Stimulated activated naive CD8-positive, alpha-beta T cell treated with anti-CD3 and anti-CD28 coated beads, Interleukin-15, amount 100 ng/mL, for 72 hours (primary cell): ENCODE data around the gene INTS1.
A peak's percentile ranks its signal among the peaks of the same experiment; 100 is the strongest.

Experiments used
- ATAC-seq: fragments of 150-1000 bp; cut with Tn5 transposase; 2 replicates; pipeline ENCODE4 v1.10.0; 2021; ENCODE audit warnings: mild to moderate bottlenecking, moderate library complexity
- DNase-seq, 2 donors: peaks; one replicate each; pipeline ENCODE4 v3.0.0; 2021 to 2022
- H3K27ac Mint-ChIP-seq, 2 donors: one replicate each; pipeline ENCODE4 v1.8.0; 2022; ENCODE audit warnings: mild to moderate bottlenecking in 2 of 2, mixed read lengths in 2 of 2, moderate library complexity in 2 of 2
- H3K27me3 Mint-ChIP-seq: one replicate; pipeline ENCODE4 v1.8.0; 2022; ENCODE audit warnings: mixed read lengths
- H3K4me1 Mint-ChIP-seq: one replicate; pipeline ENCODE4 v1.8.0; 2022; ENCODE audit warnings: mild to moderate bottlenecking, mixed read lengths
- H3K4me3 Mint-ChIP-seq, 2 donors: one replicate each; pipeline ENCODE4 v1.8.0; 2022; ENCODE audit warnings: mild to moderate bottlenecking in 2 of 2, mixed read lengths in 2 of 2, moderate library complexity in 1 of 2
- H3K9me3 Mint-ChIP-seq, 2 donors: one replicate each; pipeline ENCODE4 v1.8.0; 2022; ENCODE audit warnings: mixed read lengths in 2 of 2

INTS1 gene

GRCh38 chr7:1493571-1493970, 10.6 kb downstream of the INTS1 start:
- Mint-ChIP-seq H3K27me3 (no peaks in the 10 kb centered on the region), H3K27ac (no peak overlapping the region), H3K4me1 (no peaks in the 10 kb centered on the region), H3K9me3 (no peaks in the 10 kb centered on the region), H3K4me3 (no peak overlapping the region)
- DNase-seq (no peak), ATAC-seq (no peak)

- no peak overlapping the region for H3K27ac Mint-ChIP-seq
- H3K4me1 Mint-ChIP-seq = no peaks in the 10 kb centered on the region
- DNase-seq (no peak), ATAC-seq (peak; percentile 10)
- H3K4me3 Mint-ChIP-seq = no peak overlapping the region
- H3K27me3 Mint-ChIP-seq = no peaks in the 10 kb centered on the region
- H3K9me3 Mint-ChIP-seq = no peaks in the 10 kb centered on the region
Observed at GRCh38 chr7:1493129-1493528, 11.1 kb downstream of the INTS1 start.

- Mint-ChIP-seq H3K27me3 (no peaks in the 10 kb centered on the region), H3K4me1 (no peaks in the 10 kb centered on the region), H3K4me3 (no peak overlapping the region), H3K9me3 (no peaks in the 10 kb centered on the region), H3K27ac (no peak overlapping the region)
- DNase-seq (no peak), ATAC-seq (peak; percentile 67)
Observed at GRCh38 chr7:1492640-1493039, 11.5 kb downstream of the INTS1 start.

- no peaks in the 10 kb centered on the region for H3K9me3 Mint-ChIP-seq
- H3K4me3 Mint-ChIP-seq = no peak overlapping the region
- DNase-seq (no peak), ATAC-seq (no peak)
- no peaks in the 10 kb centered on the region for H3K27me3 Mint-ChIP-seq
- peak overlapping the region in 1 of 2 donors; percentile 63 for H3K27ac Mint-ChIP-seq
- H3K4me1 Mint-ChIP-seq = no peaks in the 10 kb centered on the region
Observed at GRCh38 chr7:1492221-1492620, 12.0 kb downstream of the INTS1 start.

GRCh38 chr7:1490837-1491236, 13.4 kb downstream of the INTS1 start:
- H3K27me3 Mint-ChIP-seq = no peaks in the 10 kb centered on the region

GRCh38 chr7:1489336-1489735, 14.9 kb downstream of the INTS1 start:
- no peak for ATAC-seq
- H3K4me3 Mint-ChIP-seq = no peak overlapping the region
- H3K27ac Mint-ChIP-seq = peak overlapping the region in 1 of 2 donors; percentile 32
- H3K9me3 Mint-ChIP-seq = no peaks in the 10 kb centered on the region
- DNase-seq = no peak
- H3K4me1 Mint-ChIP-seq = no peaks in the 10 kb centered on the region
- no peaks in the 10 kb centered on the region for H3K27me3 Mint-ChIP-seq

More at GRCh38 chr7:1490837-1491236, 13.4 kb downstream of the INTS1 start:
- Mint-ChIP-seq H3K9me3 (no peaks in the 10 kb centered on the region), H3K4me3 (no peak overlapping the region), H3K4me1 (no peaks in the 10 kb centered on the region), H3K27ac (no peak overlapping the region)
- no peak for ATAC-seq
- no peak for DNase-seq

- Mint-ChIP-seq H3K4me1 (no peaks in the 10 kb centered on the region), H3K9me3 (no peaks in the 10 kb centered on the region), H3K27me3 (no peaks in the 10 kb centered on the region), H3K4me3 (no peak overlapping the region), H3K27ac (peak overlapping the region in 1 of 2 donors; percentile 95)
- DNase-seq = no peak
- ATAC-seq = no peak
Observed at GRCh38 chr7:1488016-1488415, 16.2 kb downstream of the INTS1 start.

GRCh38 chr7:1487466-1487865, 16.7 kb downstream of the INTS1 start:
- ATAC-seq = no peak
- no peak overlapping the region for H3K4me3 Mint-ChIP-seq

GRCh38 chr7:1486571-1486970, 17.6 kb downstream of the INTS1 start:
- ATAC-seq (no peak), DNase-seq (no peak)
- Mint-ChIP-seq H3K27me3 (no peaks in the 10 kb centered on the region), H3K27ac (peak overlapping the region in 1 of 2 donors; percentile 48), H3K4me1 (no peaks in the 10 kb centered on the region), H3K9me3 (no peaks in the 10 kb centered on the region), H3K4me3 (no peak overlapping the region)

More at GRCh38 chr7:1487466-1487865, 16.7 kb downstream of the INTS1 start:
- DNase-seq = no peak
- Mint-ChIP-seq H3K4me1 (no peaks in the 10 kb centered on the region), H3K9me3 (no peaks in the 10 kb centered on the region), H3K27ac (no peak overlapping the region), H3K27me3 (no peaks in the 10 kb centered on the region)

- Mint-ChIP-seq H3K9me3 (no peaks in the 10 kb centered on the region), H3K27ac (no peak overlapping the region), H3K4me3 (no peak overlapping the region), H3K4me1 (no peaks in the 10 kb centered on the region), H3K27me3 (no peaks in the 10 kb centered on the region)
- DNase-seq = no peak
- ATAC-seq = no peak
Observed at GRCh38 chr7:1485156-1485555, 19.0 kb downstream of the INTS1 start.

- Mint-ChIP-seq H3K27me3 (no peaks in the 10 kb centered on the region), H3K4me1 (no peaks in the 10 kb centered on the region), H3K9me3 (no peaks in the 10 kb centered on the region), H3K27ac (no peak overlapping the region), H3K4me3 (no peak overlapping the region)
- DNase-seq = no peak
- ATAC-seq = peak; percentile 25
Observed at GRCh38 chr7:1484569-1484968, 19.6 kb downstream of the INTS1 start.

GRCh38 chr7:1483536-1484505, 20.4 kb downstream of the INTS1 start:
- Mint-ChIP-seq H3K4me3 (no peak overlapping the region), H3K9me3 (no peaks in the 10 kb centered on the region), H3K27ac (no peak overlapping the region), H3K27me3 (no peaks in the 10 kb centered on the region), H3K4me1 (no peaks in the 10 kb centered on the region)
- ATAC-seq (no peak), DNase-seq (no peak)

GRCh38 chr7:1483079-1483478, 21.1 kb downstream of the INTS1 start:
- H3K4me3 Mint-ChIP-seq = no peak overlapping the region
- ATAC-seq (no peak), DNase-seq (no peak)
- H3K9me3 Mint-ChIP-seq = no peaks in the 10 kb centered on the region
- H3K27me3 Mint-ChIP-seq = no peaks in the 10 kb centered on the region
- no peak overlapping the region for H3K27ac Mint-ChIP-seq
- no peaks in the 10 kb centered on the region for H3K4me1 Mint-ChIP-seq

GRCh38 chr7:1481300-1481699, 22.9 kb downstream of the INTS1 start:
- Mint-ChIP-seq H3K27ac (no peak overlapping the region), H3K4me1 (no peaks in the 10 kb centered on the region), H3K4me3 (no peak overlapping the region), H3K9me3 (no peaks in the 10 kb centered on the region), H3K27me3 (no peaks in the 10 kb centered on the region)
- DNase-seq (no peak), ATAC-seq (no peak)

- no peaks in the 10 kb centered on the region for H3K4me1 Mint-ChIP-seq
- no peaks in the 10 kb centered on the region for H3K27me3 Mint-ChIP-seq
- DNase-seq = no peak
- H3K9me3 Mint-ChIP-seq = no peaks in the 10 kb centered on the region
- no peak for ATAC-seq
- H3K4me3 Mint-ChIP-seq = no peak overlapping the region
- no peak overlapping the region for H3K27ac Mint-ChIP-seq
Observed at GRCh38 chr7:1480670-1481069, 23.5 kb downstream of the INTS1 start.

GRCh38 chr7:1479287-1479686, 24.9 kb downstream of the INTS1 start:
- DNase-seq = no peak
- Mint-ChIP-seq H3K4me1 (peaks cover 8% of the 10 kb centered on the region), H3K4me3 (no peak overlapping the region), H3K9me3 (no peaks in the 10 kb centered on the region), H3K27me3 (no peaks in the 10 kb centered on the region), H3K27ac (no peak overlapping the region)
- no peak for ATAC-seq
